NCI-H2196 treated with DMSO at 0.1 percent for 48 hours (cell line): ENCODE results near the gene BABAM1.
A peak's percentile ranks its signal among the peaks of the same experiment; 100 is the strongest.
"Not testable (repeated sequence)": the region's sequence is repeated elsewhere in the genome, so short reads cannot be mapped to it uniquely, and the experiment has no call there.

ENCODE experiments used
- DNase-seq: peaks from one replicate; lab custom pipeline; 2025; ENCODE audit not compliant: unreplicated experiment; lab: John Stamatoyannopoulos, UW

BABAM1 gene

DNA sequence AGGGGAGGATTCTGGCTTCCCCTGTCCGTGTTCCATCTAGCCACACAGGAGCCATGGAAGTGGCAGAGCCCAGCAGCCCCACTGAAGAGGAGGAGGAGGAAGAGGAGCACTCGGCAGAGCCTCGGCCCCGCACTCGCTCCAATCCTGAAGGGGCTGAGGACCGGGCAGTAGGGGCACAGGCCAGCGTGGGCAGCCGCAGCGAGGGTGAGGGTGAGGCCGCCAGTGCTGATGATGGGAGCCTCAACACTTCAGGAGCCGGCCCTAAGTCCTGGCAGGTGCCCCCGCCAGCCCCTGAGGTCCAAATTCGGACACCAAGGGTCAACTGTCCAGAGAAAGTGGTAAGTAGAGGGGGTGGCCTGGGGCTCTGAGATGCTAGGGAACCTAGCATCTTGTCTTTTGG, 1.5 kb downstream of the BABAM1 start:
- no peak for DNase-seq

- DNase-seq: not testable (repeated sequence)
Measured at GRCh38 chr19:17274892-17275291, 7.6 kb downstream of the BABAM1 start.

DNA sequence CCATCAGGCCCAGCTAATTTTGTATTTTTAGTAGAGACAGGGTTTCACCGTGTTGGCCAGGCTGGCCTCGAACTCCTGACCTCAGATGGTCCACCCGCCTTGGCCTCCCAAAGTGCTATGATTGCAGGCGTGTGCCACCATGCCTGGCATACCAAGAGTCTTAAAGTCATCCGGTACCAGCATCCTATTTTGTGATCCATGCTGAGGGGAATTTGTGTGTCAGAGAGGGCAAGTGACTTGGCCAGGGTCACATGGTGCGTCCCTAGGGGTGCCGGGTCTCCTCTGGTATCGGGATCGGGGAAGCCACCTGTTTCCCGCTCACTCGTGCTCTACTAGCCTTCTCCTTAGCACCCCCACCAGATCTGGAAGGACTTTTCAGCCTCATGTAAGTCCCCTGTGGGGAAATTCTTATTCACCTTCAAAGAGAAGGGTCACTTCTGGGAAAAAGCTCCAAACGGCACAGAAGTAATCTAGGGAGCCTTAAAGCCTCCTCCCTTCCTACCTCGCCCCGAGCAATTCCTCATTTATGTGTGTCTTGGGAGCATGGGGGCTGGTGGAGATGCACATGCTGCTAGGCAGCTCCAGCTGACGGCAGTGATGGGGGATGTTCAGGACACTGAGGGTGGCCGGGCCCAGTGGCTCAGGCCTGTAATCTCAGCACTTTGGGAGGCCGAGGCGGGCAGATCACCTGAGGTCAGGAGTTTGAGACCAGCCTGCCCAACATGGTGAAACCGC, 8.4 kb downstream of the BABAM1 start:
- no peak for DNase-seq

- DNase-seq: no peak
Measured at GRCh38 chr19:17279436-17279835, 12.2 kb downstream of the BABAM1 start.

DNA sequence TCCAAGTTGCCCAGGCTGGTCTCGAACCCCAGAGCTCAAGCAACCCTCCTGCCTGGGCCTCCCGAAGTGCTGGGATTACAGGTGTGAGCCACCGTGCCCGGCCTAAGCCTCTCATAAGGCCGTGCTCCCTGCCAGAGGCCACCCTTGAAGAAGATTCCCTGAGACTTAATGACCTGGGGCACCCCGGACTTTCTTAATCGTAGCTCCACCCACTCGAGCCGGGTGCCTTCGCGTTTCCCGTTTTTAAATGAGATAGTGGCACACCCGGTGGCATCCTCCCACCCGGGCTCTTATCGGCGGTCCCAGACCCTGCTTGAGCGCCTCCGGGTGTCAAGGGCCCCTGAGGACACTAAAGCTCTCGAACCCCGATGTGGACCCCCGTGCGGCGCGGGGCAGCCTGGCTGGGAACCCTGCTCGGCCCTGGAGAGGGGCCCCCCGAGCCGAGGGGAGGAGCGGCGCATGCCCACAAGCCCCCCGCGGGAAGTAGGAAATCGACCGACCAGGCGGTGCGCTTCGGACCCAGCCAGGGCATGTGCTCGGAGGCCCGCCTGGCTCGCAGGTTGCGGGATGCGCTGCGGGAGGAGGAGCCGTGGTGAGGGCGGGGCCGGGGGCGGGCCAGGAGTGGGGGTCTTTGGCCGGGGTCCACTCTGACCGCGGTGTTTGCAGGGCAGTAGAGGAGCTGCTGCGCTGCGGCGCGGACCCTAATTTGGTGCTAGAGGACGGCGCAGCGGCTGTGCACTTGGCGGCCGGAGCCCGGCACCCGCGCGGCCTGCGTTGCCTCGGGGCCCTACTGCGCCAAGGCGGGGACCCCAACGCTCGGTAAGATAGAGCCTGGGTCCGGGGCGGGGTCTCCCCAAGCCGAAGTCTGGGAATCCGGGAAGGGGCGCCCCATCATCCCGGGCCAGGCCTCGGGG, 14.4 kb downstream of the BABAM1 start, which contains the start of gene ANKLE1:
Gene ANKLE1 (plus strand): TSS at position 511 of the 914 bp plus-strand sequence. CDS start 20 bp downstream, at position 531.
- DNase-seq: no peak

GRCh38 chr19:17282488-17283125, 15.4 kb downstream of the BABAM1 start:
- DNase-seq: peak; percentile 79

DNA sequence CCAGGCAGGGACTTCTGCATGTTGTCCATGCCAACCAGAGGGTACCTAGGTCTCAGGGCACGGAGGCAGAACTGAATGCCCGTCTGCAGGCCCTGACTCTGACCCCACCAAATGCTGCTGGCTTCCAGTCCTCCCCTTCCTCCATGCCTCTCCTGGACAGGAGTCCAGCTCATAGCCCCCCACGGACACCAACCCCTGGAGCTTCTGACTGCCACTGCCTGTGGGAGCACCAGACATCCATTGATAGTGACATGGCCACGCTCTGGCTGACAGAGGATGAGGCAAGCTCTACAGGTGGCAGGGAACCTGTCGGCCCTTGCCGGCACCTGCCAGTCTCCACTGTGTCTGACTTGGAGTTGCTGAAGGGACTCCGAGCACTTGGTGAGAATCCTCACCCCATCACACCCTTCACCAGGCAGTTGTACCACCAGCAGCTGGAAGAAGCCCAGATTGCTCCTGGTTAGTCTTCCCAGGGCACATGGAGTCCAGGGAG, 16.3 kb downstream of the BABAM1 start:
- no peak for DNase-seq

- no peak for DNase-seq
Measured at GRCh38 chr19:17285415-17286135, 18.3 kb downstream of the BABAM1 start.

- DNase-seq: no peak
Measured at GRCh38 chr19:17286263-17286662, 19.0 kb downstream of the BABAM1 start.

- no peak for DNase-seq
Measured at GRCh38 chr19:17286752-17287151, 19.5 kb downstream of the BABAM1 start.

DNA sequence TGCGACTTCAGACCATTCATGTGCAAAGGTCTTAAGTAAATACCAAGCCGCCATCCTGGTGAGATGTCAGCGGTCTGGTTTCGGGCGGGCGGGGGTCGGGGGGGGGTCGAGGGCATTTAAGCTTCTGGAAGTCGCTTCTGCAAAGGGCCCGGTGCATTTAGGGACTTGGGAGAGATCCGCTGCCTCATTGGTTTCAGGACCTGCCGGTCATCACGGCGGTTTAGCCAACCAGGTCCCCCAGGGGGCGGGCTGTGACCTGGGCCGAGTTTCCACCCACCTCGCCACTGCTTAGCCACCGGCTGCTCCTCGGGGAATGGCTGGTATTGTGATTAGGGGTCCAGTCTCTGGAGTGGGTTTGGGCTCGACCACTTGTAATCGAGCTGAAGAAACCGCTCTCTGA, 22.2 kb downstream of the BABAM1 start:
- DNase-seq: no peak

DNA sequence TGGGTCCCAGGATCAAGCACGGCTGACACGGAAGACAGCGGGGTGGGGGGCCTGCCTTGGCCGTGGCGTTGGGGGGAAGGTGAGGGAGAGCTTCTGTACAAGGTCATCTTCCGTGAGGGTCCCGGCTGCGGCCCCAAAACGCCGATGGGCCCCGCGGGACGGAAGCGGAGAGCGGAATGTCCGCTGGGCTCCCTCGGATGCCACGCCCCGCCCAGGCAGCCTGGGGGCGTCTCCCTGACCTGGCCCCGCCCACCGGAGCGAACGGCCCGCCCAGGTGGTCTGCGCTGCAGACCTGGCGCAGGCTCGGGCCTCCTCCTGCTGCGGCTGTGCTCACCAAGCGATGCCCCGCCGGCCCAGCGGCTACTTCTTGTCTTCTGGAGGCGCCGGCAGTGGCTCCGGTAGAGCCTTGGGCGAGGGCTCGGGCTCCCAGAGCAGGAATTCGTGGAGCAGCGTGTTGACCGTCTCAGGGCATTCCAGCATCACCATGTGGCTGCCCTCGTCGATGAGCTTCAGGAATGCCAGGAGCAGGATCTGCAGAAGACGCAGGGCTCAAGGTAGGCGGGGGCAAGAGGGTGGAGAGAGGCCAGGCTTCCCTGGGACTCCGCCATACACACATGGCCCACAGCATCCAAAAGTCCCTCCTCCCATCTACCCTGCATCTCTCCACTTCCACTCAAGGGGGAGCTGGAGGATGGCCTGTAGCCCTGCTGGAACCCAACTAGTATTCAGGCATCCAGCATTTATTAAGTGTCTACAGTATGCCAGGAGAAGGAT, 25.2 kb downstream of the BABAM1 start:
- no peak for DNase-seq

- DNase-seq: no peak
Measured at GRCh38 chr19:17293605-17294004, 26.4 kb downstream of the BABAM1 start.

DNA sequence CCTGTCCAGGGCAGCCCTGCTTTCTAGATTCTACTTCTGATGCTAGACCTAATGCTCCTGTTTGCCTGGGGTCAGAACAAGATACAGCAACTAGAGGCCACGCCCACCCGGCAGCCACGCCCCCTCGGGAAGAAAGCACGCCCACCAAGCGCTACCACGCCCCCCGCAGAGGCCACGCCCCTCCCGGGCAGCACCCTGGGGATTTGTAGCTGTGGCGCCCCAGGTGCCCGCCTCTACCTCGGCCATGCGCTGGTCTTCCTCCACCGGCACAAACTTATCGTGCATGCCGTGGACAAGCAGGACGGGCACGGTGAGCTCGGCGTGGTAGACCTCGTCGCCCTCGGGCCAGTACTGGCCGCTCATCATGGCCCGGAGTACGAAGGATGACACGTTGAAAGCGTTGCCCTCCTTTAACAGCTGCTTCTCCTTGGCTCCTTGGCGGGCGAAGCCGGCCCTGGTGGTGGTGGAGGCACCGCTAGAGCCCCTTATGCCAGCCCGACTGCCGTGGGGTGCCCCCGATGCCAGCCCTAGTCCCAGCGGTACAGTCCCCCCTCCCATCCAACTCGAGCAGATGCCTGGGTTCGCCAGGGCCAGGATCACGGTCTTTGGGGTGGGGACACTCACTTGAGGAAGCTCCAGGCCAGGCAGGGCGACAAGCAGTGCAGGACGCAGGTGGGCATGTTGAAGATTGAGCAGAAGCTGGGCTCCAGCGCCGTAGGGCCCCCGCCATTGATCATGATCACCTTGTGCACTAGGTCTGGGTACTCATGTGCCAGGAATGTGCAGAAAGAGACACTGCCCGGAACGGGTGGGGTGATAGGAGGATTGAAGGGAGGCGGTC, 27.0 kb downstream of the BABAM1 start:
- DNase-seq: no peak

- not testable (repeated sequence) for DNase-seq
Measured at GRCh38 chr19:17295551-17295950, 28.3 kb downstream of the BABAM1 start.

GRCh38 chr19:17296273-17296672, 29.0 kb downstream of the BABAM1 start:
- no peak for DNase-seq

DNA sequence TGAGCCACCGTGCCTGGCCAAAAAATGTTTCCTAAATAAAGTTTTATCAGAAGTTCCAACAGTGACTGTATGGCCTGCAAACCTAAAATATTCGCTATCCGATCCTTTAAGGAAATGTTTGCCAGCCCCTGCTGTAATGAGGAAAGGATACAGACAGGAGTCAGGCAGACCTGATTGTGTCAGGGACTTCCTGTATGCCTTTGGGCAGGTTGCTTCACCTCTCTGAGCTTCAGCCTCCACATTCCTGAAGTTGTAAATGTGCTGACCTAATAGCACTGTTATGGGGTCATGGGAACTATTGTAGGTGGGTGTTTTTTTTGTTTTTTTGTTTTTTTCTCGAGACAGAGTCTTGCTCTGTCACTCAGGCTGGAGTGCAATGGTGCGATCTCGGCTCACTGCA, 29.7 kb downstream of the BABAM1 start:
- no peak for DNase-seq

- DNase-seq: no peak
Measured at GRCh38 chr19:17300992-17301619, 33.9 kb downstream of the BABAM1 start.
